HFFc6 (cell line): ENCODE measurements around the gene APMAP. TPM values are rescaled to one million over a fixed set of nuclear protein-coding genes. Genes with fewer than 3 reads are reported as not detected.

Experiments
- DNase-seq: peaks from one replicate; pipeline ENCODE4 v3.0.0-alpha.2; 2018
- H3K27ac Mint-ChIP-seq: 2 replicates; pipeline ENCODE4 v1.8.0; 2020; ENCODE audit warnings: mild to moderate bottlenecking, mixed read lengths
- H3K27me3 Mint-ChIP-seq: 2 replicates; pipeline ENCODE4 v1.8.0; 2021; ENCODE audit warnings: mild to moderate bottlenecking, moderate library complexity, mixed read lengths; ENCODE audit not compliant: insufficient read depth
- H3K36me3 Mint-ChIP-seq: 2 replicates; pipeline ENCODE4 v1.8.0; 2021; ENCODE audit warnings: low read depth, mixed read lengths
- H3K4me1 Mint-ChIP-seq: 2 replicates; pipeline ENCODE4 v1.8.0; 2020; ENCODE audit warnings: low read depth, mixed read lengths
- H3K4me3 Mint-ChIP-seq: 2 replicates; pipeline ENCODE4 v1.8.0; 2020; ENCODE audit warnings: mild to moderate bottlenecking, moderate library complexity, mixed read lengths
- H3K9me3 Mint-ChIP-seq: 2 replicates; pipeline ENCODE4 v1.8.0; 2020; ENCODE audit warnings: mild to moderate bottlenecking, mixed read lengths
- total RNA-seq, 6 experiments: library from RNA; stranded (reverse); fragmentation: NEBNext Ultra II Directional; extraction: Animal tissue kit (Norgen Biotek cat#: 25700); gene quantifications; 2 replicates in 1 of 6; 3 replicates in 5 of 6; pipeline ENCODE4 v1.2.3, GENCODE V29; 2021
- TF ChIP-seq, protein P1 (sequence below): fragments of 200-600 bp; sonication (generic); IDR thresholded peaks from 2 replicates; pipeline ENCODE4 v1.5.0; 2021; ENCODE audit warnings: antibody characterized with exemption, mild to moderate bottlenecking

APMAP gene
- total RNA-seq, 6 experiments from 2014 or later = 119 to 137 (median 129) TPM

- DNase-seq = no peak
- no peaks in the 10 kb centered on the region for H3K36me3 Mint-ChIP-seq
- no peak overlapping the region for H3K4me3 Mint-ChIP-seq
- TF ChIP-seq, protein P1, sequence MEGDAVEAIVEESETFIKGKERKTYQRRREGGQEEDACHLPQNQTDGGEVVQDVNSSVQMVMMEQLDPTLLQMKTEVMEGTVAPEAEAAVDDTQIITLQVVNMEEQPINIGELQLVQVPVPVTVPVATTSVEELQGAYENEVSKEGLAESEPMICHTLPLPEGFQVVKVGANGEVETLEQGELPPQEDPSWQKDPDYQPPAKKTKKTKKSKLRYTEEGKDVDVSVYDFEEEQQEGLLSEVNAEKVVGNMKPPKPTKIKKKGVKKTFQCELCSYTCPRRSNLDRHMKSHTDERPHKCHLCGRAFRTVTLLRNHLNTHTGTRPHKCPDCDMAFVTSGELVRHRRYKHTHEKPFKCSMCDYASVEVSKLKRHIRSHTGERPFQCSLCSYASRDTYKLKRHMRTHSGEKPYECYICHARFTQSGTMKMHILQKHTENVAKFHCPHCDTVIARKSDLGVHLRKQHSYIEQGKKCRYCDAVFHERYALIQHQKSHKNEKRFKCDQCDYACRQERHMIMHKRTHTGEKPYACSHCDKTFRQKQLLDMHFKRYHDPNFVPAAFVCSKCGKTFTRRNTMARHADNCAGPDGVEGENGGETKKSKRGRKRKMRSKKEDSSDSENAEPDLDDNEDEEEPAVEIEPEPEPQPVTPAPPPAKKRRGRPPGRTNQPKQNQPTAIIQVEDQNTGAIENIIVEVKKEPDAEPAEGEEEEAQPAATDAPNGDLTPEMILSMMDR = no peak
- H3K27ac Mint-ChIP-seq = no peak overlapping the region
- H3K9me3 Mint-ChIP-seq = no peaks in the 10 kb centered on the region
- no peaks in the 10 kb centered on the region for H3K4me1 Mint-ChIP-seq
- H3K27me3 Mint-ChIP-seq = peaks cover 1% of the 10 kb centered on the region; the same call in 1 of the 2 replicates
Measured at GRCh38 chr20:24954151-24954550, 38.4 kb downstream of the APMAP start.

DNA sequence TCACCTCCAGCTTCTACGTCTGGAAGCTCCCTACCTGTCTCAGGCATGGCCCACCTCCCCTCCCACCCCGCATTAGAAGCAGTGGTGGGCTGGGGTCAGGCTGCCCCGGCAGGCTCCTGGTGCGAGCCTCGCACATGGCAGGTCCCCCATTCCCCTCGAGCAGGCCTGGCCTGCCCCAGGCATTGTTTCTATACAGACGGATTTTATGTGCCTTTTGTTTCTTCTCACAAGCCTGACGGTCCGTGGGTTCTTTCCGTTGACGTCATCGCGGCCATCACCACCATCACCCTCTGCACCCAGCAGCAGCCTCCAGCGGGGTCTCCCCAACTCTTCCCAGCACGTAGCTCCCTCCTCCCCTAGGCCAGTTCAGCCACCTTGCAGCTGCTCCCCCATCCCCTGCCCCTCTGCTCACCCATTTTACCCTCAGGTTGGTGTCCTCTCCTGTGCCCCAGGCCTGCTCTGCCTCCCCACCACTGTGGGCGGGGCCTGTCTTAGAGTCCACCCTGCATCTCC lies 38.9 kb downstream of the APMAP start:
- no peak overlapping the region for H3K4me3 Mint-ChIP-seq
- TF ChIP-seq, protein P1 = no peak
- no peak for DNase-seq
- no peak overlapping the region for H3K27ac Mint-ChIP-seq
- H3K9me3 Mint-ChIP-seq = no peaks in the 10 kb centered on the region
- no peaks in the 10 kb centered on the region for H3K4me1 Mint-ChIP-seq
- H3K27me3 Mint-ChIP-seq = peaks cover 1% of the 10 kb centered on the region; the same call in 1 of the 2 replicates
- H3K36me3 Mint-ChIP-seq = no peaks in the 10 kb centered on the region

- peaks cover 1% of the 10 kb centered on the region for H3K27me3 Mint-ChIP-seq
- H3K4me3 Mint-ChIP-seq = no peak overlapping the region
- no peaks in the 10 kb centered on the region for H3K9me3 Mint-ChIP-seq
- no peaks in the 10 kb centered on the region for H3K4me1 Mint-ChIP-seq
- TF ChIP-seq, protein P1 = no peak
- H3K36me3 Mint-ChIP-seq = no peaks in the 10 kb centered on the region
- no peak overlapping the region for H3K27ac Mint-ChIP-seq
- no peak for DNase-seq
Measured at GRCh38 chr20:24953209-24953575, 39.4 kb downstream of the APMAP start.

GRCh38 chr20:24952376-24953208 lies 40.0 kb downstream of the APMAP start:
- no peak for DNase-seq
- TF ChIP-seq, protein P1 = no peak
- no peaks in the 10 kb centered on the region for H3K36me3 Mint-ChIP-seq
- H3K4me3 Mint-ChIP-seq = no peak overlapping the region
- H3K4me1 Mint-ChIP-seq = no peaks in the 10 kb centered on the region
- peaks cover 7% of the 10 kb centered on the region for H3K27me3 Mint-ChIP-seq
- no peak overlapping the region for H3K27ac Mint-ChIP-seq
- H3K9me3 Mint-ChIP-seq = no peaks in the 10 kb centered on the region; the same call in 1 of the 2 replicates

DNA sequence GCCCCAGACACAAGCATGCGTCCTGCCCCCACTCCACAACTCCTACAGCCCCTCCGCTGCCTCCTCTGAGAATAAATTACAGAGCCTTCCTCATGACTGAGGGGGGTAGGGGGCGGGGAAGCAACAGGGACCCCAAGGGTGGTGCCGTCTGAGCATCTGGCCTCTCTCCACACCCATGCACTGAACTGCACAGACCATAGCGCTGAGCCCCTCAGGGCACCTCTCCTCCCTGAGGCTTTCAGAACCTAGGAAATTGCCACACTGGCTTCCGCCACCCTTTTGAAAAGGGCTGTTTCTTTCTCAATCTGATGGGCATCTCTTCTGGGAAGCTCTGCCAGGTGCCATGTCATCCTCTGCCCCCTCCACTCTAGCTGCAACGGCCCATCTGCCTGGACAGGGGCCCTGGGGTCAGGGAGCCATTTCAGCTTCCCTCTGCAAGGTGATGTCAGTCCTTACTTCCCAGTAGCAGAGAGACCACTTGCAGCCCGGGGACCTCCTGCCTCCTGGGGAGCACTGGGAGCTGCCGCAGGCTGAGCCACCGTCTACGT lies 40.9 kb downstream of the APMAP start:
- TF ChIP-seq, protein P1 = no peak
- H3K4me3 Mint-ChIP-seq = no peak overlapping the region
- no peak for DNase-seq
- H3K27me3 Mint-ChIP-seq = peaks cover 7% of the 10 kb centered on the region
- no peak overlapping the region for H3K27ac Mint-ChIP-seq
- H3K4me1 Mint-ChIP-seq = no peaks in the 10 kb centered on the region
- H3K36me3 Mint-ChIP-seq = peaks cover 5% of the 10 kb centered on the region; the same call in 1 of the 2 replicates
- peaks cover 8% of the 10 kb centered on the region for H3K9me3 Mint-ChIP-seq
